Measurements from ENCODE around the gene TFAM.

GRCh38 chr10:58361353-58361752 is 23.9 kb upstream of the TFAM start:
- TF ChIP-seq CTCF (IDR thresholded peaks at IDR 0.05) (no peak), POLR2A (IDR thresholded peaks at IDR 0.05) (no peak), POLR2AphosphoS5 (IDR thresholded peaks at IDR 0.05) (no peak), EP300 (IDR thresholded peaks at IDR 0.05) (no peak)

Measured in upper lobe of left lung (tissue), 4 donors.